ENCODE measurements around the gene WAS.

GRCh38 chrX:48695534-48695896 is 11.9 kb downstream of the WAS start:
- no peak for TF ChIP-seq CTCF (conservative IDR thresholded peaks at IDR 0.05; ENCODE audit: low read depth, low read length)
- TF ChIP-seq EZH2 (IDR thresholded peaks at IDR 0.05; ENCODE audit: borderline replicate concordance, low read depth, low read length, poor library complexity, severe bottlenecking), result no peak
